Lung (tissue), 12 donors: ENCODE measurements around the gene TRIM46. TPM values are rescaled to one million over a fixed set of nuclear protein-coding genes. Genes with fewer than 3 reads are reported as not detected.
A peak's percentile ranks its signal among the peaks of the same experiment; 100 is the strongest.
"Not testable (repeated sequence)": the region's sequence is repeated elsewhere in the genome, so short reads cannot be mapped to it uniquely, and the experiment has no call there.

Experiments
- ATAC-seq: fragments of 200-7000 bp; cut with Tn5 transposase; one replicate; pipeline ENCODE4 v1.9.1; 2020; ENCODE audit warnings: moderate number of reproducible peaks; ENCODE audit not compliant: insufficient read depth, low FRiP score
- DNase-seq, 3 donors: peaks; one replicate each; pipeline ENCODE4 v3.0.0-alpha.2; 2013 to 2017
- H3K27ac ChIP-seq, 2 donors: one replicate each; pipeline ENCODE4 v1.5.1; 2013; ENCODE audit warnings: mild to moderate bottlenecking in 2 of 2, moderate library complexity in 2 of 2, control low read depth in 1 of 2, inconsistent platforms in 1 of 2, low read depth in 1 of 2, low read length in 1 of 2
- H3K27me3 ChIP-seq, 3 donors: one replicate each; pipeline ENCODE4 v1.5.1; 2013; ENCODE audit warnings: low read length in 2 of 3; ENCODE audit not compliant: control insufficient read depth in 3 of 3, insufficient read depth in 3 of 3
- H3K36me3 ChIP-seq, 4 donors: one replicate each; pipeline ENCODE4 v1.5.1; 2013; ENCODE audit warnings: low read length in 4 of 4, mild to moderate bottlenecking in 1 of 4, moderate library complexity in 1 of 4; ENCODE audit not compliant: control insufficient read depth in 4 of 4, insufficient read depth in 4 of 4
- H3K4me1 ChIP-seq, 5 donors: one replicate each; pipeline ENCODE4 v1.5.1; 2013; ENCODE audit warnings: low read length in 5 of 5, mild to moderate bottlenecking in 2 of 5, moderate library complexity in 1 of 5; ENCODE audit not compliant: control insufficient read depth in 5 of 5, insufficient read depth in 5 of 5
- H3K4me3 ChIP-seq: one replicate; pipeline ENCODE4 v1.5.1; 2013; ENCODE audit warnings: mild to moderate bottlenecking, control low read depth, moderate library complexity
- H3K9ac ChIP-seq, 2 donors: one replicate each; pipeline ENCODE4 v1.5.1; 2013; ENCODE audit warnings: low read length in 2 of 2, control low read depth in 1 of 2; ENCODE audit not compliant: insufficient read depth in 1 of 2
- H3K9me3 ChIP-seq, 4 donors: one replicate each; pipeline ENCODE4 v1.5.1; 2013; ENCODE audit warnings: low read length in 3 of 4, mild to moderate bottlenecking in 1 of 4, moderate library complexity in 1 of 4; ENCODE audit not compliant: control insufficient read depth in 4 of 4, insufficient read depth in 3 of 4
- CTCF ChIP-seq: IDR thresholded peaks from 2 replicates; pipeline ENCODE4 v1.5.1; 2012; ENCODE audit warnings: mild to moderate bottlenecking; ENCODE audit errors: control extremely low read depth, extremely low read depth
- WGBS, 2 donors: extraction: QIAGEN DNeasy Blood & Tissue Kit; methylation state at CpG; one replicate each; pipeline ENCODE4 v1.1.7; 2013; 5-methylcytosine and 5-hydroxymethylcytosine counted together
- polyA plus RNA-seq, 2 donors: library from polyadenylated mRNA; stranded (reverse); fragments of 200-250 nt; gene quantifications; one replicate each; pipeline ENCODE4 v1.2.1, GENCODE V29; 2013
- total RNA-seq, 2 donors: library from RNA; depleted of rRNA in 1 of 2; stranded (reverse); fragments of >200 nt in 1 of 2; gene quantifications; one replicate each; pipeline ENCODE4 v1.2.1, GENCODE V29; 2014 to 2021
- donor health status: control.
- donor health status: control.
- donor health status: Bipolar disorder and iron deficiency.
- donor health status: healthy.
- donor health status: DM: yes; HTN: yes; CAD: no.

Gene TRIM46
- total and polyA plus RNA-seq, 4 donors = 0.26 to 0.71 (median 0.46) TPM

- DNase-seq (peak; percentile 87 to 90 (median 88)), ATAC-seq (peak; percentile 65)
- WGBS, 2 donors = 0 to 1% methylated on average over 42 of the region's 42 CpGs
- Histone ChIP-seq H3K27me3 (no peaks in the 10 kb centered on the region), H3K36me3 (peaks cover 0 to 7% (median 4%) of the 10 kb centered on the region in 4 donors), H3K9me3 (no peaks in the 10 kb centered on the region), H3K27ac (peak within 1 kb of the TSS; percentile 84 to 96), H3K4me3 (peak within 1 kb of the TSS; percentile 61), H3K9ac (peak within 1 kb of the TSS in 1 of 2 donors; percentile 83), H3K4me1 (peaks cover 0 to 19% (median under 1%) of the 10 kb centered on the region in 5 donors)
- TF ChIP-seq CTCF = no peak
Measured at GRCh38 chr1:155139895-155140629, 33.6 kb upstream of the TRIM46 start, which contains the start of gene DPM3. DPM3 (minus strand) TSS chr1:155140531; CDS start chr1:155140240, 291 bp downstream.

GRCh38 chr1:155140630-155140953, 33.1 kb upstream of the TRIM46 start:
- DNase-seq = no peak
- no peak for ATAC-seq
- no peaks in the 10 kb centered on the region for H3K27me3 ChIP-seq
- no peak for TF ChIP-seq CTCF
- WGBS, 2 donors = 4 to 6% methylated on average over 11 of the region's 11 CpGs
- no peak overlapping the region for H3K9ac ChIP-seq
- H3K4me1 ChIP-seq = peaks cover 0 to 16% (median 0%) of the 10 kb centered on the region in 5 donors
- peak overlapping the region in 1 of 2 donors; percentile 96 for H3K27ac ChIP-seq
- no peaks in the 10 kb centered on the region for H3K9me3 ChIP-seq
- peaks cover 0 to 7% (median 4%) of the 10 kb centered on the region in 4 donors for H3K36me3 ChIP-seq
- H3K4me3 ChIP-seq = peak overlapping the region; percentile 15

GRCh38 chr1:155141749-155142148, 31.9 kb upstream of the TRIM46 start:
- H3K9me3 ChIP-seq = no peaks in the 10 kb centered on the region
- ATAC-seq (no peak), DNase-seq (no peak)
- peaks cover 0 to 13% (median 0%) of the 10 kb centered on the region in 5 donors for H3K4me1 ChIP-seq
- no peaks in the 10 kb centered on the region for H3K27me3 ChIP-seq
- H3K36me3 ChIP-seq = peaks cover 0 to 7% (median 4%) of the 10 kb centered on the region in 4 donors
- WGBS, 2 donors = 78 to 83% methylated on average over 7 of the region's 7 CpGs
- no peak overlapping the region for H3K9ac ChIP-seq
- H3K4me3 ChIP-seq = no peak overlapping the region
- H3K27ac ChIP-seq = no peak overlapping the region
- no peak for TF ChIP-seq CTCF

GRCh38 chr1:155145491-155145890, 28.2 kb upstream of the TRIM46 start:
- Histone ChIP-seq H3K9me3 (no peaks in the 10 kb centered on the region), H3K27ac (no peak overlapping the region), H3K36me3 (no peaks in the 10 kb centered on the region), H3K4me1 (peaks cover 0 to 2% (median 0%) of the 10 kb centered on the region in 5 donors), H3K9ac (no peak overlapping the region), H3K27me3 (no peaks in the 10 kb centered on the region), H3K4me3 (no peak overlapping the region)
- WGBS, 2 donors = 83 to 91% methylated on average over 3 of the region's 3 CpGs
- no peak for TF ChIP-seq CTCF
- ATAC-seq = no peak
- DNase-seq = no peak

GRCh38 chr1:155155996-155156643, 17.5 kb upstream of the TRIM46 start:
- not testable (repeated sequence) for H3K36me3 ChIP-seq, H3K27ac ChIP-seq, H3K4me1 ChIP-seq, H3K9ac ChIP-seq, ATAC-seq, H3K4me3 ChIP-seq, H3K9me3 ChIP-seq, DNase-seq, H3K27me3 ChIP-seq
- 70 to 84% methylated on average over 3 of the region's 3 CpGs for WGBS, 2 donors
